HPDE6-E6E7 (cell line): ENCODE data around the gene WDR33.
"Not testable (repeated sequence)": the region's sequence is repeated elsewhere in the genome, so short reads cannot be mapped to it uniquely, and the experiment has no call there.

Source experiments
- DNase-seq: peaks from one replicate; pipeline ENCODE4 v3.0.0; 2011; ENCODE audit warnings: missing footprints; ENCODE audit errors: extremely low spot score

The WDR33 gene

GRCh38 chr2:127810619-127811396 lies at the start of gene WDR33:
WDR33 (minus strand) TSS chr2:127811171; CDS start chr2:127770981, 40,190 bp downstream.
- DNase-seq, result peak; percentile 97

- DNase-seq, result peak; percentile 11
These were observed 49.2 kb upstream of the WDR33 start for GRCh38 chr2:127860130-127860529.

- DNase-seq, result peak; percentile 94
These were observed 48.7 kb upstream of the WDR33 start for GRCh38 chr2:127859712-127860085.

GRCh38 chr2:127857265-127857808 lies 46.4 kb upstream of the WDR33 start:
- no peak for DNase-seq

- no peak for DNase-seq
These were observed 42.7 kb upstream of the WDR33 start for GRCh38 chr2:127853671-127854070.

- no peak for DNase-seq
These were observed 41.4 kb upstream of the WDR33 start for GRCh38 chr2:127852388-127852787.

- no peak for DNase-seq
These were observed 37.0 kb upstream of the WDR33 start for GRCh38 chr2:127847931-127848330.

GRCh38 chr2:127844973-127845372 lies 34.0 kb upstream of the WDR33 start:
- no peak for DNase-seq

GRCh38 chr2:127843677-127844076 lies 32.7 kb upstream of the WDR33 start:
- DNase-seq, result no peak

- no peak for DNase-seq
These were observed 30.7 kb upstream of the WDR33 start for GRCh38 chr2:127841466-127842178.

- DNase-seq, result no peak
These were observed 29.9 kb upstream of the WDR33 start for GRCh38 chr2:127840893-127841292.

GRCh38 chr2:127834951-127835350 lies 24.0 kb upstream of the WDR33 start:
- DNase-seq, result no peak

- DNase-seq, result no peak
These were observed 18.9 kb upstream of the WDR33 start for GRCh38 chr2:127829845-127830246.

GRCh38 chr2:127826708-127827107 lies 15.7 kb upstream of the WDR33 start:
- DNase-seq, result not testable (repeated sequence)

GRCh38 chr2:127826047-127826446 lies 15.1 kb upstream of the WDR33 start:
- no peak for DNase-seq

- no peak for DNase-seq
These were observed 9.2 kb upstream of the WDR33 start for GRCh38 chr2:127820080-127820668.

GRCh38 chr2:127818794-127819425 lies 7.9 kb upstream of the WDR33 start:
- no peak for DNase-seq

- no peak for DNase-seq
These were observed 7.3 kb upstream of the WDR33 start for GRCh38 chr2:127818241-127818640.

GRCh38 chr2:127814677-127815076 lies 3.7 kb upstream of the WDR33 start:
- DNase-seq, result no peak

GRCh38 chr2:127812441-127812840 lies 1.5 kb upstream of the WDR33 start:
- DNase-seq, result not testable (repeated sequence)

- no peak for DNase-seq
These were observed 688 bp upstream of the WDR33 start for GRCh38 chr2:127811397-127812321.
